GM12892 (cell line): ENCODE data around the gene ABR.

Experiments used
- POLR2A ChIP-seq: IDR thresholded peaks from 2 replicates; pipeline ENCODE4 v1.6.1; 2011; ENCODE audit warnings: low read depth, low read length, control low read depth
- POLR2AphosphoS5 ChIP-seq: IDR thresholded peaks from 2 replicates; pipeline ENCODE4 v1.6.1; 2011; ENCODE audit warnings: low read depth, low read length, control low read depth
- TAF1 ChIP-seq: IDR thresholded peaks from 2 replicates; pipeline ENCODE4 v1.6.1; 2011; ENCODE audit warnings: low read depth, mild to moderate bottlenecking, control low read depth, low read length, borderline replicate concordance

DNA sequence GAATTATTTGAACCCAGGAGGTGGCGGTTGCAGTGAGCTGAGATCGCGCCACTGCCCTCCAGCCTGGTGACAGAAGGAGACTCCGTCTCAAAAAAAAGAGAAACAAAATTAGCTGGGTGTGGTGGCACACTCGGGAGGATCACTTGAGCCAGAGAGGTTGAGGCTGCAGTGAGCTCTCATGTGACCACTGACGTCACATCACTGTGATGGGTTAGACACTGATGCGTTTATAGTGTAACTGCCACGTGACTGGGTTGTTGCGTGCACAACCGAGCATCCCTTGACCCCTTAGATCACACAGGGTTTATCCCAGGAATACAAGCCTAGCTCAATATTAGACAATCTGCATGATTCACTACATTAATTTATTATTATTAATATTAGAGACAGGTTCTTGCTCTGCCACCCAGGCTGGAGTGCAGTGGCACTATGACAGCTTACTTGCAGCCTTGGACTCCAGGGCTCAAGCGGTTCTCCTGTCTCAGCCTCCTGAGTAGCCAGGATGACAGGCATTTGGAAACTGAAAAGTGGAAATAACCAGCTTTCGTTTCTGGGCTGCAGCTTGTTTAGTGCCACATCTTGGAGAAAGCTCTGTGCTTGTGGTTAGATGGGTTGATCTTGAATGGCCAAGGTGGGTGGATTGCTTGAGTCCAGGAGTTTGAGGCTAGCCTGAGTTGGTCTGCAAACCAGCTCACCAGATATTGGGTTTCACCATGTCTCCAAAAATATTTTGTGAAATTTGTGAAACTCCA is 26.4 kb upstream of the ABR start:
- TF ChIP-seq TAF1, result no peak
- no peak for TF ChIP-seq POLR2AphosphoS5
- TF ChIP-seq POLR2A, result no peak
